Neural progenitor cell (in vitro differentiated cells): ENCODE results near the gene BOC. TPM values are rescaled to one million over a fixed set of nuclear protein-coding genes. Genes with fewer than 3 reads are reported as not detected.

Source experiments
- DNase-seq: peaks from one replicate; pipeline ENCODE4 v3.0.0-alpha.2; 2016; ENCODE audit warnings: low spot score
- H2AFZ ChIP-seq: fragments of 200-600 bp; sonication (generic); replicated peaks from 2 replicates; pipeline ENCODE4 v1.6.1; 2016; ENCODE audit warnings: antibody characterized with exemption
- H3F3A ChIP-seq: fragments of 200-600 bp; sonication (generic); 2 replicates; pipeline ENCODE4 v1.6.1; 2016; ENCODE audit warnings: antibody characterized with exemption, low read depth
- H3K27ac ChIP-seq: fragments of 200-600 bp; sonication (generic); 2 replicates; pipeline ENCODE4 v1.5.1; 2016; ENCODE audit warnings: mild to moderate bottlenecking
- H3K27me3 ChIP-seq: fragments of 200-600 bp; sonication (generic); 2 replicates; pipeline ENCODE4 v1.6.1; 2016; ENCODE audit warnings: mild to moderate bottlenecking, moderate library complexity
- H3K36me3 ChIP-seq: fragments of 200-600 bp; sonication (generic); 2 replicates; pipeline ENCODE4 v1.5.1; 2016
- H3K4me1 ChIP-seq: fragments of 200-600 bp; sonication (generic); 2 replicates; pipeline ENCODE4 v1.6.1; 2016; ENCODE audit warnings: mixed run types
- H3K4me2 ChIP-seq: fragments of 200-600 bp; sonication (generic); 2 replicates; pipeline ENCODE4 v1.6.1; 2016
- H3K4me3 ChIP-seq: fragments of 200-600 bp; sonication (generic); 2 replicates; pipeline ENCODE4 v1.5.1; 2016
- H3K79me2 ChIP-seq: fragments of 200-600 bp; sonication (generic); 2 replicates; pipeline ENCODE4 v1.6.1; 2016; ENCODE audit warnings: low read depth
- H3K9ac ChIP-seq: fragments of 200-600 bp; sonication (generic); 2 replicates; pipeline ENCODE4 v1.6.1; 2016
- H3K9me3 ChIP-seq: fragments of 200-600 bp; sonication (generic); 2 replicates; pipeline ENCODE4 v1.5.1; 2016; ENCODE audit warnings: low read depth
- H4K20me1 ChIP-seq: fragments of 200-600 bp; sonication (generic); 2 replicates; pipeline ENCODE4 v1.6.1; 2016; ENCODE audit warnings: low read depth
- H3K27ac Mint-ChIP-seq: 3 replicates; pipeline ENCODE4 v1.8.0; 2021; ENCODE audit warnings: mixed read lengths
- H3K27me3 Mint-ChIP-seq: 2 replicates; pipeline ENCODE4 v1.8.0; 2022; ENCODE audit warnings: low read depth, mild to moderate bottlenecking, inconsistent platforms, moderate library complexity, mixed read lengths; ENCODE audit not compliant: insufficient read depth
- H3K36me3 Mint-ChIP-seq: 3 replicates; pipeline ENCODE4 v1.8.0; 2021; ENCODE audit warnings: mixed read lengths
- H3K4me1 Mint-ChIP-seq: 3 replicates; pipeline ENCODE4 v1.8.0; 2021; ENCODE audit warnings: mixed read lengths
- H3K4me3 Mint-ChIP-seq: 3 replicates; pipeline ENCODE4 v1.8.0; 2021; ENCODE audit warnings: mild to moderate bottlenecking, moderate library complexity, mixed read lengths
- H3K9me3 Mint-ChIP-seq: 3 replicates; pipeline ENCODE4 v1.8.0; 2020; ENCODE audit warnings: mixed read lengths
- CTCF ChIP-seq: fragments of 200-600 bp; sonication (generic); IDR thresholded peaks from 2 replicates; pipeline ENCODE4 v1.5.1; 2017; ENCODE audit warnings: antibody characterized with exemption, mild to moderate bottlenecking
- EZH2 ChIP-seq: fragments of 200-600 bp; sonication (generic); IDR thresholded peaks from 2 replicates; pipeline ENCODE4 v1.6.1; 2017; ENCODE audit warnings: antibody characterized with exemption, mild to moderate bottlenecking, moderate library complexity
- EZH2phosphoT487 ChIP-seq: fragments of 200-600 bp; sonication (generic); IDR thresholded peaks from 2 replicates; pipeline ENCODE4 v1.6.1; 2017; ENCODE audit warnings: antibody characterized with exemption
- total RNA-seq: library from RNA; depleted of rRNA; stranded (reverse); fragments of >200 nt; gene quantifications from 2 replicates; pipeline ENCODE4 v1.2.3, GENCODE V29; 2015; ENCODE audit warnings: low replicate concordance

BOC gene
- total RNA-seq, 1 donor from 2014 or later: 35.2 TPM

- H3K4me3 ChIP-seq: no peak overlapping the region
- peak overlapping the region; percentile 33 for H3K27ac Mint-ChIP-seq
- peaks cover 68% of the 10 kb centered on the region for H3K4me1 ChIP-seq
- peaks cover 3% of the 10 kb centered on the region for H3K36me3 ChIP-seq
- H2AFZ ChIP-seq: no peak overlapping the region
- H3K36me3 Mint-ChIP-seq: peaks cover 65% of the 10 kb centered on the region
- no peaks in the 10 kb centered on the region for H3K27me3 ChIP-seq
- no peak overlapping the region for H3K9ac ChIP-seq
- peaks cover 51% of the 10 kb centered on the region for H3F3A ChIP-seq
- H3K4me3 Mint-ChIP-seq: no peak overlapping the region
- H3K4me2 ChIP-seq: peak overlapping the region; percentile 33
- DNase-seq: peak; percentile 47
- H3K9me3 Mint-ChIP-seq: no peaks in the 10 kb centered on the region
- TF ChIP-seq CTCF (no peak), EZH2 (no peak), EZH2phosphoT487 (no peak)
- H3K9me3 ChIP-seq: no peaks in the 10 kb centered on the region
- H3K4me1 Mint-ChIP-seq: peaks cover 86% of the 10 kb centered on the region
- H3K27me3 Mint-ChIP-seq: peaks cover 12% of the 10 kb centered on the region
- H4K20me1 ChIP-seq: peaks cover 28% of the 10 kb centered on the region
- H3K27ac ChIP-seq: peak overlapping the region; percentile 97
- no peaks in the 10 kb centered on the region for H3K79me2 ChIP-seq
Measured at GRCh38 chr3:113266738-113267137, 55.4 kb downstream of the BOC start.

GRCh38 chr3:113268311-113268710 lies 57.0 kb downstream of the BOC start:
- DNase-seq: no peak
- Histone ChIP-seq H3K4me3 (no peak overlapping the region), H3K27ac (no peak overlapping the region), H4K20me1 (peaks cover 28% of the 10 kb centered on the region), H3K36me3 (peaks cover 7% of the 10 kb centered on the region), H3K4me1 (peaks cover 52% of the 10 kb centered on the region), H3K27me3 (no peaks in the 10 kb centered on the region), H3F3A (peaks cover 41% of the 10 kb centered on the region), H3K79me2 (no peaks in the 10 kb centered on the region), H3K9ac (no peak overlapping the region), H3K4me2 (no peak overlapping the region), H3K9me3 (no peaks in the 10 kb centered on the region), H2AFZ (no peak overlapping the region)
- TF ChIP-seq EZH2: no peak
- no peak for TF ChIP-seq EZH2phosphoT487
- no peak for TF ChIP-seq CTCF
- Mint-ChIP-seq H3K4me1 (peaks cover 83% of the 10 kb centered on the region), H3K9me3 (no peaks in the 10 kb centered on the region), H3K27me3 (peaks cover 20% of the 10 kb centered on the region), H3K4me3 (no peak overlapping the region), H3K36me3 (peaks cover 65% of the 10 kb centered on the region), H3K27ac (peak overlapping the region; percentile 89)

- H3K79me2 ChIP-seq: no peaks in the 10 kb centered on the region
- H3K9ac ChIP-seq: no peak overlapping the region
- H3K27me3 ChIP-seq: no peaks in the 10 kb centered on the region
- H3K4me1 ChIP-seq: peaks cover 46% of the 10 kb centered on the region
- Mint-ChIP-seq H3K27ac (peak overlapping the region; percentile 72), H3K4me1 (peaks cover 83% of the 10 kb centered on the region), H3K36me3 (peaks cover 68% of the 10 kb centered on the region), H3K4me3 (no peak overlapping the region), H3K9me3 (no peaks in the 10 kb centered on the region), H3K27me3 (peaks cover 22% of the 10 kb centered on the region)
- no peak overlapping the region for H3K27ac ChIP-seq
- TF ChIP-seq EZH2phosphoT487 (no peak), EZH2 (no peak), CTCF (no peak)
- H3K9me3 ChIP-seq: no peaks in the 10 kb centered on the region
- peaks cover 9% of the 10 kb centered on the region for H3K36me3 ChIP-seq
- peaks cover 24% of the 10 kb centered on the region for H4K20me1 ChIP-seq
- no peak overlapping the region for H2AFZ ChIP-seq
- no peak for DNase-seq
- H3F3A ChIP-seq: peaks cover 35% of the 10 kb centered on the region
- no peak overlapping the region for H3K4me2 ChIP-seq
- no peak overlapping the region for H3K4me3 ChIP-seq
Measured at GRCh38 chr3:113268942-113269341, 57.6 kb downstream of the BOC start.
